ENCODE data around the gene RIPOR1.
"Not testable (repeated sequence)": the region's sequence is repeated elsewhere in the genome, so short reads cannot be mapped to it uniquely, and the experiment has no call there.

RIPOR1 gene

DNA sequence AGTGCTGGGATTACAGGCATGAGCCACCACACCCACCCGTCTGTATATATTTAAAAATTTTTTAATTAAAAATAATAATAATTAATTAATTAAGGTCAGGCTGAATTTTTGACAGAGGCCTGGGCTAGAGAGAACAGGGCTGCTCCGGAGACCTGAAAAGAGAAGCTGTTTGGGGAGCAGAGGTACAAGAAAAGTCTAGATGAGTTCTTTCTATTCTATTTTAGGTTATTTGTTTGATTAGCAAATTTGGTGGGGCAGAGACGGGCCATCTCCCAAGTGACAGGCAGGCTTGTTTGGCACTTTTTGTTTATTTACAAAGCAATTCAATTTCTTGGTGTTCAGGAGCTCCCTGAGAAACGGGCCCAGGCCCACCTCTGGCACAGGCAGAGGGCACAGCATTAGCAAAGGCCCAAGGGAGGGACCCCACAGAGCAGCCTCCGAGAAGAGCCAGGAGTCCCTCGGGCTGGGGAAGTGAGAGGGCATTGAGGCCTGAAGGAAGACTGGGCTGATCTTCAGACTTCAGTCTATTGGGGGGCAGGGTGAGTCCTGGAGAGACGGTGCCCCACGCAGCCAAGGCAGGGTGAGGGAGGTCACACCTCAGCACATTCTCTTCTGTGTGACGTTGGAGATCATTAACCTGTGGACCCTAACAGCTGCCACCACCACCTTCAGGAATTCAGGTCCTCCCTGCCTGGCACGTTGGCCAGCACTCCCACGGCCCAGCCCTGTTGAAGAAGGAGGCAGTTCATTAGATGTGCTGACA, 10.8 kb upstream of the RIPOR1 start:
- no peak for DNase-seq

DNA sequence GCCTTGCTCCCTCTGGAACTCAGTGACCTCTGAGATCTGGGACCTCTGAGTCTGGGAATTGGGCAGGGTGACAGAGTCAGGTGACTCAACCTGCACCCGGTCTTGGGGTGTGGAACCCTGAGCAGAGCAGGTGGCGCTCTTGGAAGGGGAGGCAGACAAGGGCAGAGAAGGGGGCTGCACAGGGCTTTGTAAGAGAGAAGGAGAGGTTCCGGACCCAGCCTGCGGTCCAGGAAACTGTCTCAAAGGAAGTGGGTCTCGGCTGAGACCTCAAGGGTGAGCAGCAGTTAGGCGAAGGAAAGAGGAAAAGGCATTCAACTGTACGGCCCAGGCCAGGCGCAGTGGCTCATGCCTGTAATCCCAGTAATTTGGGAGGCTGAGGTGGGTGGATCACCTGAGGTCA, 10.0 kb upstream of the RIPOR1 start:
- no peak for DNase-seq

DNA sequence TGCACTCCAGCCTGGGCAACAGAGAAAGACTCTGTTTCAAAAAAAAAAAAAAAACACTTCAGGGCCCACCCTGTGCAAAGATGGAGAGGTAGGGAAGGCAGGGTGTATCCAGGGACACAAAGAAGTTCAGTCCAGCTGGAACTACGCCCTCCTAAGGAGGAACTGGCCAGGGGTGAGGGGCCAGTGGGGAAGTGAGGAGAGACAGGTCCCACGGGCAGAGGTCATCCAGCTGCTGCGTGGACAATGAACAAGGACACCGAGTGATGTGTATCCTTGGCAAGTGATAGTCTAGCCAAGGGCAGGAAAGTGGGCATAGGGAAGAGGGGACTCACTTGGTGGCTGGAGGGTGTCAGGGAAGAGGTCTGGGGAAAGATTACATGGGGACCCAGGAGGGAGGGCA, 9.4 kb upstream of the RIPOR1 start:
- no peak for DNase-seq

DNA sequence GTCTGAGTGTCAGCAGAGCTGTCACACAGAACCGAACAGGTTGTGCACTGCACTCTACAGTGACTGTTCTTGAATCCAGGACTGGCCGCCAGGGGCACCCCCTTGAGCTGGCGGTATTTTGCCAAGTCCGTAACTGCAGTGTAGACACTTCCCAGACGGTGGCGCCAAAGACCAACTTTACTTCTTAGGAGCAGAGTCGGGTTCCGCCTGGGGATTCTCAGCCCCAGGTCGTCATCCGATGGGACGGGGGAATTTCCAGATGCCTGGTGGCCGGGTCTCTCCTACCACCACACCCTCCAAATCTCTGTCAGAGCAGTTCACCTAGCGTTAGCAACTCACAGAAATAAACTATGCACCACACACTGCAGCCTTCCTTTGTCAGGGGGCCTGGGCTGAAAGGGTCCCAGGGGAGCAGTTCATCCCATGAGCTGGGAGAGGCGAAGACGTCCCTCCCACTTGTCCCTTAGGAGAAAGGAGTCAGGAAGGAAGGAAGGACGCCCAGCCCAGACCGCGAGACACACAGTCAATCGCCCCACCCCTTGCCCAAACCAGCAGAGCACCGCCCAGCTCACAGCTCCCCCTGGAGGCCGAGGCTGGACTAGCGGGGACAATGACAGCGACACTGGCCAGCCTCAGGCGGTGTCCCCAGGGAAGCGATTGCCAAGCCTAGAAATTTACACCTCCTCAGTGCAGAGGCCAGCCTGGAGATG, 7.4 kb upstream of the RIPOR1 start:
- peak; percentile 99 for DNase-seq

DNA sequence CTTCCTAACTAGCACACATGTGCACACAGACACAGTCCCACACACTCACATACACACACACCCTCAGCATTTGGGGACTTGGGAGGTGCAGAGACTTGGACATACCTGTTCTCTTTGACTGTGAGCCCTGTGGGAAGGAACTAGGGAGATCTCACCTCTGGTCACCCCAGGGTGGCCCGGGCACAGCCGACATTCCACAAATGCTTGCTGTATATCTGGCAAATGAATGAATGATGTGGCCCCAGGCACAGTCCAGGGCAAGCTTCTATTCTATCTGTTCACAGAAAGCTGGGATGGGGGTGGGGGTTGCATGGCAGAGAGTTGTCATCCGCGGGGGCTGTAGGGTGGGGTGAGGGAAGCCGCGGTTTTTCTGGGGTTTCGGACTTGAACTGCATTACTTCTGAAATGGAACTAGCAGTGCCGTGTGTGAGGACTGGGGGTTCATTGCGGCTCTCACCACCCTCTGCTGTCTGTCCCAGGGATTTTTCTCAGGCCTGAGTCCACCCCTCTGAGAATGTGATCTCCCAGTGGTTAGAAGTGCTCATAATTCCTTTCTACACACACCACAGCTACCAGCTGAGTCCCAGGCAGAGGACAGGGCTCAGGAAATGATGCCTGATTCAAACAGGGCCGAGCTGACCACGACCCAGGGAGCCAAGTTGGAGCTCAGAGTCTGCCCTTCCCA, 3.3 kb upstream of the RIPOR1 start:
- no peak for DNase-seq

DNA sequence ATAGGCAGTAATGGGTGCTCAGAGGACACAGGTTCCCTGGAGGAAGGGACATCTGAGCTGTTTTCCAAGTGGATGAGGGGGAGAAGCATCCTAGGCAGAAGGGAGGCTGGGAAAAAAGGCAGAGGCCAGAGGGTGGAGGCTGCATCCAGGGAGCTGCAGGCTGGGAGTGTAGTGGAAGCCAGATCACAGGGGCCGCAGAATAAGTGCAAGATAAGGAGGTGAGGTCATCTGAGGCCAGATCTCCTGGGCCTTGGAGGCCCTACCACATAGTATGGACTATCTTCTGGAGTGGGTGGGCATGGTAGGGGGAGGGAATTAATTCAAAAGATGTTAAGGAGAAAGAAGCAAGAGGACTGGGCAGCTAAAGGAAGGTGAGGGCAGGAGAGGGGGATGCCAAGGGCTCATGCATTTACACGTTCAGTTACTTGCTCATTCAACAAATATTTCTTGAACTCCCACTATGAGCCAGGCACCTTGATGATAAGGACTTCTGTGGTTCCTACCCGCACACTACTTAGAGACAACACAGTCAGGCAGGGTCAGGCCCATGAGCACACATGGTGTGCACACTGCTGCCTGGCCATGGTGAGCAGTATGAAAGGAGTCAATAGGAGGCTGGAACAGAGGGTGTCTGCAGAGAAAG, 2.4 kb upstream of the RIPOR1 start:
- no peak for DNase-seq

DNA sequence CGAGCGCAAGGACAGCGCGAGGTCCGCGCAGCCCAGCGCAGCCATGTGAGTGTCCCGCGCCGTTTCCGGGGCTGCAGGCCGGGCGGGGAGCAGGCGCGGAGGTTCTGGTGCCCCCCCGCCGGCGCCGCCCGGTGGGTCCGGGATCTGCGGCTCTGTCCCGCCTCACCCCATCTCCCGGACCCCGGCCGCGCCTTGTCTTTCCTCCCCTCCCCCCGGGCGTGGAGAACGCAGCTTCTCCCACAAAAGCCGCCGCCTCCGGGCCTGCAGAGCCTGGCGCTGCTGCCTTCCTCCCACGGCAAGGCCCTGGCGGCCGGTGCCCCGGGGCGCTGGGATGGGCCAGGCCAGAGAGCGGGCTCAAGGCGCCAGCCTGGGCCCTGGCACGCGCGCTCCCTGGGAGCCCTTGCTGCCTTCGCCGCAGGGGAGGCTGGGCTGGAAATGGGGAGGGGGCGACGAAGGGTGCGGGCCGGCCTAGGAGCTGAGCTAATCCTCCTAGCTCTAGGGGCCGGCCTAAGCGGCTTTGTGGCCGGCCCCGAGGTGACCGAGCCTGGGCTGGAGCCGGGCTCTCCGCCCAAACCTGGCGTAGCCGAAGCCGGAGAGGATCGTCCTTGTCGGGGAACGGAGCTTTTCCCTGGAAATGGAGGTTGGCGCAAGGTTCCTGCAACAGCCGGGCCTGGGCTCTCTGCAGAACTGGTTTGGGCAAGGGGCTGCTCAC, 397 bp downstream of the RIPOR1 start:
- peak; percentile 44 for DNase-seq

DNA sequence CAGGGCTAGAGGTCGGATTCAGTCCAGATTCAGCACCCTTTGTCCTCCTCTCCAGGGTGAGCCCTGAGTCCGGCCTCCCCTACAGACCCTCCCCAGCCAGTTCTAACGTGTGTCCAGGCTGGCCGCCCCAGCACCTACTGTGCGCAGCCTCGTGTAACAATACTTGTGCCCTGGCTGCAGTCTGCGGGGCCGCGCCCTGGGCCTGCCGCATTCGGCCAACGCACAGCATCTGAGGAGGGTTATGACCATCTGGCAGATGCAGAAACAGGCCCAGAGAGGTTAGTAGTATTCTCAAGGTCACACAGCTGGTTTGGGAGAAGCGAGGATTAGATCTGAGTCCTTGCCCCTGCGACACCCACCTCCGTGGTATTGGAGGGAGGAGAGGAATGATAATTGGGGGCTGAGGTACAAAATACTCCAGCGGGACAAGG, 968 bp downstream of the RIPOR1 start:
- no peak for DNase-seq

DNA sequence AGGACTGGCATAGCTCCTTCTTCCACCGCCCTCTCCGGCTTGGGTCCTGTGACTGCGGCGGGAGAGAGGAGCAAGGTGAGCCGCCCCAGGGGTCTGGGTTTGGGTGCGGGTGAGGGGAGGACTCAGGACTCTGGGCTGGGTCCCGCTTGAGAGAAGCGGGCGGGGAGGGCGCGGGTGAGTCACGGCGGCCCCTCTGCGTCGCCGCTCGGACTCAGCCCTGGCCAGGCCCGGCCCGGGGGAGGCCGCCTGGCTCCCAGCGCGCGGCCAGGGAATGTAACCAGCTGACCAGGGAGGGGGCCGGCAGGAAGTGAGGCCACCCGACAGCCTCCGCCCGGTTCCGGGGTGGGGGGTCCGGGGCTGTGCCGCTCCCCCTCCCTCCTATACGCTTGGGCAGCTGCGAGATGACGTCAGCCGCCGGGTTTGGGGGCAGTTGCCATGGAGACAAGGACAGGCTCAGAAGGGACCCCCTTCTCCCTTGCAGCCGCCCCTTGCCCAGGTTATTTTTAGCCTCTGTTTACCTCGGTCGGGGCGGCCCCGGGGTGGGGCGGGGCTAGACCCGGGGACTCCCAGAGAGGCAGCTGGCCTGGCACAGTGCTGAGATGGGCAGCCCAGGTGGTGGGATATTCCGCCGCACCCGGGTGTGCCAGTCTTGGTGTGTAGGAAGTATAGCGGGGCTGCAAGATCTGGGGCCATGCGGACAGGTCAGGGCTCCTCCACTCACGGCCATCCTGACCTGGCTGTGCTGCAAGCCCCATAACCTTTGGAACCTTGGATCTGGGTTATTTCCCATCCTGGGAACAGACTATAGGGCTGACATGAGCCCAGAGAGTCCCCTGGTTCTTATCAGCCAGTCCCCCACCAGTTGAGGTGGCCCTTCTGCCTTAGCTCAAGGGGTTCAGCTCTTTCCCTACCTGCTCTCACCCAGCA, 1.6 kb downstream of the RIPOR1 start:
- peak; percentile 65 for DNase-seq

DNA sequence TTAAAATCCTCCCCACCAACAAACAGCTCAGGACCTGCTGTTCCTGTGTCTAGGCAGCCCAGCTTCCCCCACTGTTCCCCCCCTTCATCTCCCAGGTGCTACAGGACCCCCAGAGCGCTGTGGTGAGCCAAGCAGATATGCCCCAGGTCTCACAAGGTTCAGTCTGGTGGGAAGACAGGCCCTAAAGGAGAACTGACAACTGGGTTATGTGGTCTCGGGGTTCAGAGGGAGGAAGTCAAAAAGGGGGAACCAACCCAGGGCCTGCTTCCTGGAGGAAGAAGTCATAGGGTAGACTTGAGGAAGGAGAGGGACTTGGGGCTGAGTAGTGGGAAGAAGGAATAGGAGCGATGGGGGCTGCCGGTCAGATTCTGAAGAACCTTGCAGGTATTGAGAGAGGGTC, 2.6 kb downstream of the RIPOR1 start:
- DNase-seq, result peak; percentile 70

DNA sequence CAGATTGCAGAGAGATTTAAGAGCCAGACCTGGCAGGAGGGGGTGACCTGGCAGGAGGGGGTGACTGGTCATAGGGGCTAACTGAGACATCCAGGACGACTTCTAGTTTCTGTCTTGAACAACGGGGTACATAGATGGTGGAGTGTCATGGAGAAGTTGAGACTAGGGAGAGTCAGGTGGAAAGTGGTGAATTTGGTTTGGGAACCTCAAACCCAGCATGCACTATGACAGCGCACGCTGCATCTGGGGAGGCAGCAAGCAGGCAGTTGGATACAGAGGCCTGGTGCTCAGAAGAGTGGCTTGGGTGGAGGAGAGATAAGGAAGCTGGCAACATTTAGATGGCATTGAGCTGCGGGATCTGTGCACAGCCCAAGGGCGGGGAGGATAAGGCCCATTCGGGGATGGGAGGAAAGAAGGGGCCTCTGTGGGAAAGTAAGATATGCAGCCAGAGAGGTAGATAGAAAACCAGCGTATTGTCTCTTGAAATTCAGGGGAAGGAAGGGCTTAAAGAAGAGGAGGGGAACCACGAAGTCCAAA, 4.5 kb downstream of the RIPOR1 start:
- DNase-seq, result no peak

DNA sequence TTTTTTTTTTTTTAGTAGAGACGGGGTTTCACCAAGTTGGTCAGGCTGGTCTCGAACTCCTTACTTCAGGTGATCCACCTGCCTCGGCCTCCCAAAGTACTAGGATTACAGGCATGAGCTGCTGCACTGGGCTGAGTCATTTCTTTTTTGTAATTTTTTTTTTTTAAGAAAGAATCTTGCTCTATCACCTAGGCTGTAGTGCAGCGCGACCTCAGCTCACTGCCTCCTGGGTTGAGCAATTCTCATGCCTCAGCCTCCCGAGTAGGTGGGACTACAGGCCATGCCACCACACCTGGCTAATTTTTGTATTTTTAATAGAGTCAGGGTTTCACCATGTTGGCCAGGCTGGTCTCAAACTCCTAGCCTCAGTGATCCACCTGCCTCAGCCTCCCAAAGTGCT, 5.4 kb downstream of the RIPOR1 start:
- not testable (repeated sequence) for DNase-seq

DNA sequence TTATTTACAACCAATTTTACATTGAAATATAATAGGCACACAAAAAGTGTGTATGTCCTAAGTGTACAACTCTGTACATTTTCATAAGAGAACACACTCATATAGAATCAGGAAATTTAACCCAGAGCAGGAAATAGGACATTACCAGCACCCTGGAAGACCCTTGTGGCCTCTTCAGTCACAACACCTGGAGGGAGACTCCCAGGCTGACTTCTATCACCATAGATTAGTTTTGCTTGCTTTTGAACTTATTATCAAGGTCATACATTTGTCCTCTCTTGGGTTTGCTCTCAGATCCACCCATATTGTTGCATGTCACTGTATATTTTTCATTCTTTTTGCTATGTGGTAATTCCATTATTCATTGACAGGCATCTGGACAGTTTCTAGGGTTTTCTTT, 5.8 kb downstream of the RIPOR1 start:
- DNase-seq, result no peak

DNA sequence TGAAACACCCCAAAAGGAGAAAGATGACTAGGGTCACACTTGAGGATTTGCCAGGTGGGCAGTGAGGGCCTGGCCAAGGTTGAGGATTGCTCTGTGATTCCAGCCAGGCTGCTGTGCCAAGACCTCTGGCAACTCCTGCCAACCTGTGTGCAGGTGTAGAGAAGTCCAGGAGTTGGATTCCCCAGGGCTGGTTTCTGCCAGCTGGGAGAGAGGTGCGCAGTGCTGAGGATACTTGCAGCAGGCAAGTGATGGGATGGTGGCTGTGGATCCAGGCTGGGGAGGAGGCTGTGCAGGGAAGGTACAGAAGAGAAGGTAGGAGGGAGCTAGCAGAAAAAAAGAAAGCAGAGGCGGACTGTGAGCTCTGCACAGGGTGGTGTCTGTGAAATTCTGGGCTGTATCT, 6.6 kb downstream of the RIPOR1 start:
- DNase-seq, result no peak

DNA sequence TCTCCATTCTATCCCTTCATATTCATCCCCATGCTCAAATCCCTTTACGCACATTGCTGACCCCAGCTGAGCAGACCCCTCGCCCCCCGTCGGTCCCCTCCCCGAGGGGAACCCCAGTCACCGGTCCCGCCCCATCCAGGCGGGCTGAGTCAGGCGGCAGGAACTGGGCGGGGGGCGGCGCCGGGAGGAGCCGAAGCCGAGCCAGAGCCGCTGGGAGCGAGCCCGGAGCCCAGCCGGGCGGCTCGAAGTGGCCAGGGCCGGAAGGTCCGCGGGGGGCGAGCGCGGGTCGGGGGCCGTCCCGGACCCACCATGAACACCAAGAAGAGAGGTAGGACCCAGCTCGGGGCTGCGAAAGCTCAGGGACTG, 8.6 kb downstream of the RIPOR1 start:
- DNase-seq, result peak; percentile 68

DNA sequence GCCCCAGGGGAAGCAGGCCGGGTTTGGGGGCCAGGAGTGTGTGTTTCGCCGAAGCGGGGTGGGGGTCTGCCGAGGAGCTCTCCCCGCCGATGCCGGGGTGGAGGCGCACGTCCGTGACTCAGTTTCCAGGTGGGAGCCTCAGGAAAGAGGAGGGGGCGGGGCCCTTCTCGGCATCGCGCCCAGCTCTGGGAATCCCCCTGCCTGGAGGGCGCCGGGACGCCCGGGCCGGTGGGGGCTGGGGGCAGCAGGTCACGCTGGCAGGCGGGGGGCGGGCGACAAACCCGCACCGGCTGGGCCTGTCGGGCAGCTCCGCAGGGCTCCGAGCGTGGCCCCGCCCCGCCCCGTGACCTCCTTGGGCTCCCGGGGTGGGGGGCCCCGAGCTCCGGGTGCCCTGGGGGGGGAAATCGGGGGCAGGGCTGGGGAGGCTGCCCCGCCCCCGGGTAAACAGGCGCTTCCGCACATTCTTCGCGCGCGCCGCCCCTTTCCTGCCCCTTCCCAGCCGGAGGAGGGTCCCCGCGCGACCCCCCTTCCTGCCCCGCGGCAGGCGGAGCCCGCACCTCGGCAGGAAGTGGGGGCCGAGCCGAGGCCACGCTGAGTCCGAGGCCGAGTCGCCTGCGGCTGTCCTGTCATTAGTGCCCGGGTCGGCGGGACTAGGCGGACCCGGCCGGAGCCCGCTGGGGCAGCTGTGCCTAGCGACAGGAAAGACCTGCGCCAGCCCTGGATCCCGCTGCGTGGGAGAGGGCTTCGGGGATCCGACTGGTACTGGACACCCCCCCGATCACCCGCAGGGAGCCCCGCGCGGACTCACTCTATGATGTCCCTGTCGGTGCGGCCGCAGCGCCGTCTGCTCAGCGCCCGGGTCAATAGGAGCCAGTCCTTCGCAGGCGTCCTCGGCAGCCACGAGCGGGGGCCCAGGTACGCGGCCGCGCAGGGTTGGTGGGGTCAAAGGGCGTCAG, 9.3 kb downstream of the RIPOR1 start:
- DNase-seq, result peak; percentile 35

DNA sequence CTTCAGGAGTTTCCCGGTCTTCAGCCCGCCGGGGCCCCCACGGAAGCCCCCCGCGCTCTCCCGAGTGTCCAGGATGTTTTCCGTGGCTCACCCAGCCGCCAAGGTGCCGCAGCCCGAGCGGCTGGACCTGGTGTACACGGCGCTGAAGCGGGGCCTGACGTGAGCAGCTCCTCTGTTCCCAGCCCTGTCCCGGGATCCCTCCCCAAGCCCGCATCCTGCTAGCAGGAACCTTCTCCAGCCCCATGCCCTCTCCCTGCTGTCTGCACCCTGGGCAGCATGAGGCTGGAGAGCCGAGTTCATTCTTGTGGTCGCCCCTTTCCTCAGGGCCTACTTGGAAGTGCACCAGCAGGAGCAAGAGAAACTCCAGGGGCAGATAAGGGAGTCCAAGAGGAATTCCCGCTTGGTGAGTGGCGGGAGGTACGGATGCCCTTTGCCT, 10.1 kb downstream of the RIPOR1 start:
- no peak for DNase-seq

DNA sequence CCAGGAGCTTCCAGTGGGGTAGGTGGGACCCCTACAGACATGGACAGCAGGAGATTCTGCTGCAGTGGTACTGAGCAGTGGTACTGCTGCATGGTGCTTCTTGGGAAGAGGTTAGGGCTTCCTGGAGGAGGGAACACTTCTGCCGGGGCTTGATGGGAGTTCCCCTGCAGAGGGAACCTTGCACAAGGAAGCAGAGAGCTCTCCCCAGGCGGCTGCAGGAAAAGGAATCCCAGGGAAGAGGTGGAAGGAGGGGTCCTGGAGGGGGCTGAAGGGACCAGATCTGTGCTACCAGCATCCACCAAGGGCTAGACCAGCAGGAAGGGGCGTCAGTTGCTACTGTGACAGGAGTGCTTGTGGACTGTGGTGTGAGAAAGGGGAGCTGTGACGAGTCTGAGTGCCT, 10.6 kb downstream of the RIPOR1 start:
- no peak for DNase-seq

DNA sequence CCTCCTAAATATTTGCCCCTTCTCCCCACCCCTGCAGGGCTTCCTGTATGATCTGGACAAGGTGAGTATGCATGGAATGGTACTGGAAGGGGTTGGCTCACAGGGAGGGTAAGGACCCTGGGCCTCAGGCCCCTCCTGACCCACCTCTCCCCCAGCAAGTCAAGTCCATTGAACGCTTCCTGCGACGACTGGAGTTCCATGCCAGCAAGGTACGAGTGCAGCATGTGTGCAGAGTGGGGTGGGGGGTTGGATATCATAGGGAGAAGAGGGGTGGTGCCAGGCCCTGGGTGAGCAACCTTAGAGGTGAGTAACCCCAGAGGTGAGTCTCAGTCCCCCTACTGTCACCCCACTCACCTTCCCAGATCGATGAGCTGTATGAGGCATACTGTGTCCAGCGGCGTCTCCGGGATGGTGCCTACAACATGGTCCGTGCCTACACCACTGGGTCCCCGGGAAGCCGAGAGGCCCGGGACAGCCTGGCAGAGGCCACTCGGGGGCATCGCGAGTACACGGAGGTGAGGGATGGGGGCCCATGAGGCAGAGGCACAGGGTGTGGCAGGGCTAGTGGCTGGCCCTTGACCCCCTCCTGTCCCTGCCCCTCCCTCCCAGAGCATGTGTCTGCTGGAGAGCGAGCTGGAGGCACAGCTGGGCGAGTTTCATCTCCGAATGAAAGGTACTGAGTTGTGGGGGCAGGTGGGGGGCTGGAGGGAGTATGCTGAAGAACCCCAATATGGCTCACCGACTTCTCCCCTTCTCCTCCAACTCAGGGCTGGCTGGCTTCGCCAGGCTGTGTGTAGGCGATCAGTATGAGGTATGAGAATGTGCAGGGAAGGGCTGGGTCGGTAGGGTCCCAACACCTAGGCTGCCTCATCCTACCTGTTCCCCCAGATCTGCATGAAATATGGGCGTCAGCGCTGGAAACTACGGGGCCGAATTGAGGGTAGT, 11.3 kb downstream of the RIPOR1 start:
- no peak for DNase-seq

Measured in suppressor macrophage treated with lipopolysaccharide for 4 hours (primary cell).